Measurements from ENCODE around the gene HS3ST1. TPM values are rescaled to one million over a fixed set of nuclear protein-coding genes. Genes with fewer than 3 reads are reported as not detected.

The HS3ST1 gene
- total RNA-seq, 1 experiment from 2014 or later, result not detected

GRCh38 chr4:11441194-11441556 is 12.5 kb upstream of the HS3ST1 start:
- no peak overlapping the region for H3K4me3 ChIP-seq (ENCODE audit: low read depth, low read length, poor library complexity, severe bottlenecking)
- no peaks in the 10 kb centered on the region for H3K36me3 ChIP-seq (ENCODE audit: insufficient read depth, low read length, poor library complexity, severe bottlenecking)
- POLR2A ChIA-PET (ENCODE audit: low non-redundant PET), result no interaction called here
- no peak for TF ChIP-seq EZH2 (IDR thresholded peaks at IDR 0.05; ENCODE audit: borderline replicate concordance, low read depth, low read length, poor library complexity, severe bottlenecking)
- TF ChIP-seq CTCF (conservative IDR thresholded peaks at IDR 0.05; ENCODE audit: low read depth, low read length), result no peak
- CTCF ChIA-PET, result no interaction called here
- peaks cover 16% of the 10 kb centered on the region for H3K9me3 ChIP-seq (ENCODE audit: low read depth, low read length, poor library complexity, severe bottlenecking)
- H3K27me3 ChIP-seq (replicated peaks; ENCODE audit: insufficient read depth, low read depth, low read length, poor library complexity), result no peaks in the 10 kb centered on the region
- H3K4me1 ChIP-seq (ENCODE audit: insufficient read depth, low read length, poor library complexity, severe bottlenecking), result no peaks in the 10 kb centered on the region
- BruUV-seq (replicated peaks), result no TSS peak
- intact Hi-C loops (cut with micrococcal nuclease; ENCODE audit: unreplicated experiment), result no loop called here
- no peak for DNase-seq (ENCODE audit: low spot score)
- no peak overlapping the region for H3K27ac ChIP-seq (ENCODE audit: low read depth, low read length, poor library complexity, severe bottlenecking)

GRCh38 chr4:11440481-11441193 is 11.9 kb upstream of the HS3ST1 start:
- no TSS peak for BruUV-seq (replicated peaks)
- Histone ChIP-seq H3K4me3 (ENCODE audit: low read depth, low read length, poor library complexity, severe bottlenecking) (no peak overlapping the region), H3K9me3 (ENCODE audit: low read depth, low read length, poor library complexity, severe bottlenecking) (peaks cover 16% of the 10 kb centered on the region), H3K27ac (ENCODE audit: low read depth, low read length, poor library complexity, severe bottlenecking) (no peak overlapping the region), H3K36me3 (ENCODE audit: insufficient read depth, low read length, poor library complexity, severe bottlenecking) (no peaks in the 10 kb centered on the region), H3K4me1 (ENCODE audit: insufficient read depth, low read length, poor library complexity, severe bottlenecking) (no peaks in the 10 kb centered on the region), H3K27me3 (replicated peaks; ENCODE audit: insufficient read depth, low read depth, low read length, poor library complexity) (no peaks in the 10 kb centered on the region)
- intact Hi-C loops (cut with micrococcal nuclease; ENCODE audit: unreplicated experiment), result no loop called here
- DNase-seq (ENCODE audit: low spot score), result no peak
- TF ChIP-seq EZH2 (IDR thresholded peaks at IDR 0.05; ENCODE audit: borderline replicate concordance, low read depth, low read length, poor library complexity, severe bottlenecking), result no peak
- no peak for TF ChIP-seq CTCF (conservative IDR thresholded peaks at IDR 0.05; ENCODE audit: low read depth, low read length)
- ChIA-PET CTCF (no interaction called here), POLR2A (ENCODE audit: low non-redundant PET) (no interaction called here)

DNA sequence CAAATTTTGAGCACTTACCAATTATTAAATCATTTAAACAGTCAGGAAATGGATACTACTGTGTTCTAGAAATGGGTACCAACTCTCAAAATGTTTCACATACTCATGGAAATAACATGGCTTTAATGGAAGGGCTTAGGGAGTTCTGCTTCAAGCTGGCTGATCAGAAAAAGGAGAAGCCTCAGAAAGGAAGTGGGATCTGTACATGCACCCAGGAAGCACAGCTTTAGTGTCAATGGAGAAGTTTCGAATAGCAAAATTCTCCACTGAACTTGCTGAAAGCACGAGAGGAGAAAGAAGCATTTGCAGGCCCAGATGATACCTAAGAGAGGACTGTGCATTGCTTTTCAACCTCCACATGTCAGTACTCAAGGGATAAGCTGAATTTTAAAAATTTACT is 11.1 kb upstream of the HS3ST1 start:
- Histone ChIP-seq H3K27ac (ENCODE audit: low read depth, low read length, poor library complexity, severe bottlenecking) (no peak overlapping the region), H3K27me3 (replicated peaks; ENCODE audit: insufficient read depth, low read depth, low read length, poor library complexity) (no peaks in the 10 kb centered on the region), H3K4me1 (ENCODE audit: insufficient read depth, low read length, poor library complexity, severe bottlenecking) (no peaks in the 10 kb centered on the region), H3K9me3 (ENCODE audit: low read depth, low read length, poor library complexity, severe bottlenecking) (peaks cover 19% of the 10 kb centered on the region), H3K4me3 (ENCODE audit: low read depth, low read length, poor library complexity, severe bottlenecking) (no peak overlapping the region), H3K36me3 (ENCODE audit: insufficient read depth, low read length, poor library complexity, severe bottlenecking) (no peaks in the 10 kb centered on the region)
- intact Hi-C loops (cut with micrococcal nuclease; ENCODE audit: unreplicated experiment), result no loop called here
- DNase-seq (ENCODE audit: low spot score), result no peak
- ChIA-PET POLR2A (ENCODE audit: low non-redundant PET) (no interaction called here), CTCF (no interaction called here)
- no peak for TF ChIP-seq CTCF (conservative IDR thresholded peaks at IDR 0.05; ENCODE audit: low read depth, low read length)
- no peak for TF ChIP-seq EZH2 (IDR thresholded peaks at IDR 0.05; ENCODE audit: borderline replicate concordance, low read depth, low read length, poor library complexity, severe bottlenecking)
- BruUV-seq (replicated peaks), result no TSS peak

Data from A673 (cell line).